Stimulated activated CD8-positive, alpha-beta memory T cell treated with anti-CD3 and anti-CD28 coated beads, Interleukin-7, amount 100 ng/mL, for 24 hours (primary cell): Measurements from ENCODE around the gene CLEC11A.

Source experiments
- DNase-seq: peaks from one replicate; pipeline ENCODE4 v3.0.0-alpha.2; 2020; ENCODE audit warnings: low read depth

The CLEC11A gene

GRCh38 chr19:50703915-50704796, 19.0 kb upstream of the CLEC11A start:
- DNase-seq: no peak

DNA sequence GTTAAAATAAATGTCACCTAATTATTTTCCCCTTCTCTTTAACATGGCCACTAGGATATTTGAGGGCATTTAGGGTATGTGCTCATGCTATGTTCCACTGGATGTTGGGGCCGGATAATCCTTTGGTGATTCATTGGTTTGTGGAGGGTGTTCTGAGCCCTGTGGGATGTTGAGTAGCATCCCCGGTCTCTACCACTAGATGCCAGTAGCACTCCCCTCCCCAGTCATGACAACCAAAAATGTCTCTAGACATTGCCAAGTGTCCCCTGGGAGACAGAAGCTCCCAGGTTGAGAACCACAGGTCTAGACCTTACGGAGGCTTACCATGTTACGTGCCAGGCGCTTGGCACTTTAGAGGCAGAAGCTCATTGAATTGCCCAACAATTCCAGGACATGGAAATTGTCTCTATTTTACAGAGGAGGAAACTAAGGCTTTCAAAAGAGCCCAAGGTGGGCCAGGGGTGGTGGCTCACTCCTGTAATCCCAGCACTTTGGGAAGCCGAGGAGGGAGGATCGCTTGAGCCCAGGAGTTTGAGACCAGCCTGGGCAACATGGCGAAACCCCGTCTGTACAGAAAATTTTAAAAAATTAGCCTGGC, 17.6 kb upstream of the CLEC11A start:
- DNase-seq: no peak

DNA sequence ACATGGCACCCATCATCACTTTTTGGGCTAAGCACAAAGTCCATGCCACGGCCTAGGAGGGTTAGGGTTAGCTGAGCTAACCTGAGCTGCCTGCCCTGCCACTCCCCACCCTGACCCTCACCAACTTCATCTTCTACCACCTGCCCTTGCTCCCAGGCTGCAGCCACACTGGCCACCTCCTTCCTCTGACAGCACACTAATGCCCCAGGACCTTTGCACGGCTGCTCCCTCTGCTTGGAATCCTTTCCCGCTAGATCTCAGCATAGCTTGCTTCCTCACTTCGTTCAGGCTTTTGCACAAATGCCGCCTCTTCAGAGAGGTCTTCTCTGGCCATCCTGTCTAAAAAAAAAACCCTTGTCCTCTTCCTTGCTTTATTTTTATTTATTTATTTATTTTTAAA, 16.8 kb upstream of the CLEC11A start:
- no peak for DNase-seq

DNA sequence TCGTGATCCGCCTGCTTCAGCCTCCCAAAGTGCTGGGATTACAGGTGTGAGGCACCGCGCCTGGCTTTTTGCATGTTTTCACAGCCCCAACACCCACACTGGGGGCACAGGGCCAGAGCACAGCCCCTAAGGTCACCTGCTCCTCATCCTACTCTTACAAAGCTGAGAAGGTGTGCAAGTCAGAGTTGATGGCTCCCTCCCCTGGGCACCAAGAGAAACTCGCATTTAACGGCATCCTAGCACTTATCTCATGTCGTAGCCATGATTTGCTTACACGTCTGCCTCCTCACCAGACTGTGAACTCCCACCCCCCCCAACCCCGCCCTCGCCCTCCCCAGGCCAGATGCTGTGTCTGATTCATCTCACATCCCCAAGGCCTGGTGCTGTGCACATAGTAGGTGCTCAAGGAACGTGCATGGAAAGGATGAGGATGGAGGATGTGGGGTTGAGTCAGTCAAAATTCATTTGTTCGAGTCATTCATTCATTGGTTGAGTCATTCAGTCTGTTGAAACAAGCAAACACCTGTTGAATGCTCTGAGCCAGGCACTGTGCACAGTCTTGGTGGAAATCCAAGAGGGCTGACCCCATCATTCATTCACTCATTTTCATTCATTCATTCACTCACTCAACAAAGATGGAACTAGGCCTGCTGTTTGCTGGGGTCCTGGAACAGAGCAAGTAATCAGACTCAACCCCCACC, 14.8 kb upstream of the CLEC11A start:
- no peak for DNase-seq

- no peak for DNase-seq
Measured at GRCh38 chr19:50710094-50710493, 13.1 kb upstream of the CLEC11A start.

GRCh38 chr19:50710612-50711011, 12.6 kb upstream of the CLEC11A start:
- no peak for DNase-seq

- no peak for DNase-seq
Measured at GRCh38 chr19:50711196-50711595, 12.0 kb upstream of the CLEC11A start.

DNA sequence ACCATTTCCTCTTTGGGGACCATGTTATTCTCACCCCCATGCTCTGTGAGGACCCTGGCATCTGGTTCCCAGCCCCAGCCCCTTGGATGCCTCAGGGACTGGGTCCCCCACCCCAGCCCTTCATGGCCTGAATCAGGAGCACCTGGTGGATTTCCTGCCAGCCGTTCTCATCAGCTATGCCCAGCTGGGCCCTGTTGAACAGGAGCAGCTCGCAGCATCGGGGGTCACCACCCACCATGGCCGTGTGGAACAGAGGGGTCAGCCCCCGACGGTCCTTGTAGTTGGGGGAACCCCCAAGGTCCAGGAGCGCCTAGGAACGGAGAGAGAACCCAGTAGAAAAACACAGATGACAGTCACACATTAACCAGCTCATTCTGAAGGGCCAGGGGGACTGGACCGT, 11.4 kb upstream of the CLEC11A start:
- no peak for DNase-seq

- DNase-seq: no peak
Measured at GRCh38 chr19:50712833-50713232, 10.3 kb upstream of the CLEC11A start.

DNA sequence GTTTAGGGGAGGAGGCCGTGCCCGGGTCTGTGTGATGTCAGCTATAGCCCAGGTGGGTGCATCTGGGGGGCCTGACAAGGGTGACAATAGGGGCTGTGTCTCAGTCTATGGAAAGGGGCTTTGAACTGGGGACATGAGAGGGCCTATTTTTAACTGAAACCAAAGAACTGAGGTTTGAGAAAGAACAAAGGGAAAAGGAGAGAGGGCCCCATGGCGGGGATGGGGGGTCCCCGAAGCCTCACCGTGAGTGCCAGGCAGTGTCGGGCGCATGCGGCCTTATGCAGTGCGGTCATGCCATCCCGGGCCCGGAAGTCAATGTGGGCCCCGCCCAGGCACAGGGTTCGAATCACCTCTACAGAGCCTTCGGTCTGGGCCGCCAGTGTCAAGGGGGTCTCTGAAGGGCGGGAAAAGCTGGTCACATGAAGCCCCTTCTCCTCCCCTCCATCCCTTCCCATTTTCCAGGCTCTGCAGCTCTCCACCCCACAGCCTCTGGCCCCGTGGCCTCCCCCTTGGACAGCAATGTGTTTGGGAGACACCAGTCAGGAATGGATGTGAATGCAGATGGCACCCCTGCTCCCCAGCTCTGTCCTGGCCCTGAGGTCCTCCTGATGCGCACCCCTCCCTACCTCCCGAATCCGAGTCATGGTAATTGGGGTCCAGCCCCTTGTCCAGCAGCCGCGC, 9.5 kb upstream of the CLEC11A start:
- DNase-seq: no peak

DNA sequence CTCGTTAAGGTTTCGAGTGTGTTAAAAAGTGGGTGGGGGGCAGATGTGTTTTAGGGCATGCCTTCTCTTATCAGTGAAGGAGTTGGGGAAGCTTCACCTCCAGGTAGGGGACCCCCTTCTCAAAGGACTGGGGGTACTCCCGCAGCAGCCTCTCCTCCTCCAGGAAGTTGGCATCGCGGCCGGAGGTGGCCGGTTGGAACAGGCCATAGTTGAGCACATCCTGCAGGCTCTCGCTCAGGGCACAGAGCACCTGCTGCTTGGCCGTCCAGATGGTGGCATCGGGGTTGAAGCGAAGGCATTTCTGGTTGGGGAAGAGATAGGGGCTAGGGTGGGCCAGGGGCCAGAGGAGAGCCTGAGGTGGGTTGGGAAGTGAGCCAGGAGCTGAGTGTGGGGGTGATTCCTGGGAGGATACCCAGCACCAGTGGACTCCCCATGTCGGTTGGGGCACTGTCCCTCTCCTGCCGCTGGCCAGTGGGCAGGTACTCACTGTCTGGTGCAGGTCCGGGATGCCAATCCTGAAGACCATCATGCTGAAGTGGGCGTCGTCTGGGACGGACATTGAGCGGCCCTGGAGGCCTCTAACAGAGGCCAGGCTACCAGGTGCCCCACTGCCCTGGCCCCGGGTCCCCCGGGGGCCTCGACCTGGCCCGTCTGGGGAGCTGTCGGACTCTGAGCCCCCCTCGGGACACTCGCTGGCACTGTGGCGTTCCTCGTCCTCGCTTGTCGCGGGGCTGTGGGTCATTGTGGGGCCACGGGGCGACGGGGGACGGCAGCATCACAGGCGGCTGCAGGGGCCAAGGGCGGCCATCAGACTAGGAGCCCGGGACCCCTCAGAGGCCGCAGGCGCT, 6.8 kb upstream of the CLEC11A start:
- no peak for DNase-seq

- no peak for DNase-seq
Measured at GRCh38 chr19:50717026-50717723, 6.0 kb upstream of the CLEC11A start.

GRCh38 chr19:50717891-50718254, 5.3 kb upstream of the CLEC11A start:
- DNase-seq: no peak

- no peak for DNase-seq
Measured at GRCh38 chr19:50718255-50719118, 4.7 kb upstream of the CLEC11A start.

GRCh38 chr19:50719119-50719435, 4.1 kb upstream of the CLEC11A start:
- DNase-seq: no peak

- no peak for DNase-seq
Measured at GRCh38 chr19:50719566-50719965, 3.6 kb upstream of the CLEC11A start, which contains the start of gene SHANK1. Gene SHANK1, minus strand, starts transcription at chr19:50719802. Its CDS starts 2,883 bp downstream, at chr19:50716919.

DNA sequence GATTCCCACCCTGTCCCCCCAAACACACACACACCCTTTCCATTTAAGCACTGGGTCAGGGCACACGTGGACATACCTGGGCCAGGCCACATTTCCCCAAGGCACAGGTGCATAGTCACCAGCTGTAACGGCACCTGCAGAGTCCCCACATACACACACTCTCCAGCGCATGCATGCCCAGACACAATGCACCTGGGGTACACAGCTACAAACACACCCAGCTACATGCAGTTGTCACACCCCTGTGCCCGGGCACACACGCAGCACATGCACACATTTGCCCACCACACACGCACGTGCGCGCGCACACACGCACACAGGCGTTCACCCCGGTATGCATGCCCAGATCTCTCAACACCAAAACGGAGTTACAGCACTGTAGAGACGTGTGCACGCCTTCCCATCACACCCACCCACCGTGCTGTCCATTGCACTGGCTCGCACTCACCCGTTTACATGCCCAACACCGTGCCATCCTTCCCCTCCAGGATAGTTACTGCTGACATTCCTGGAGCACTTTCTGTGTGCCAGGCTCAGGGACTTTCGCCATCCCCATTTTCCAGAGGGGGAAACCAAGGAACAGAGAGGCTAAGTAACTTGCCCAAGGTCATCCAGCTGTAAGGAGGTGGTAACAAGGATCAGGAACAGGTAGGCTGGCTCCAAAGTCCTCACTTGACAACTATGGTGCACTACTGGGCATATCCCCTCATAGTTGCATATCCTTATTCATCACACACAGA, 2.8 kb upstream of the CLEC11A start:
- DNase-seq: no peak

DNA sequence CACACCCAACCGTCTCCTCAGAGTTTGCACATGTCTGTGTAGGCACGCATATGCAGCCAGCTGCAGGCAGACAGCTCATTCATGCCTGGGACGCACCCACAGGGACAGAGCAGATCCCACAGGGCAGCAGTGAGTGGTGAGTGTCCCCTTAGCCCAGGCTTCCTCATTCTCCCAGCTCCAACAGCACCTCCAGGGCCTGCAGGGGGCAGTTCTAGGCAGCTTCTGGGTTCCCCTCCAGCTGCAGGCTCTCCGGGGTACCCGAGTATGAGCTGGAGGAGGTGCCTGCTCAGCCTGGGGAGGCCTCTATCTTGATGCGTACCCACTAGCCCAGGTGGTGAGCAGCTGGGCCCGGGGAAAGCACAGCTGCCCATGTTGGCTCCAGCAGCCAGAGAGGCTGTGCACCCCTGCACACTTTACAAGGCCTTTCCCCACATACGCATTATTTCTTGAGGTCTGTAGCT, 2.2 kb upstream of the CLEC11A start:
- no peak for DNase-seq

DNA sequence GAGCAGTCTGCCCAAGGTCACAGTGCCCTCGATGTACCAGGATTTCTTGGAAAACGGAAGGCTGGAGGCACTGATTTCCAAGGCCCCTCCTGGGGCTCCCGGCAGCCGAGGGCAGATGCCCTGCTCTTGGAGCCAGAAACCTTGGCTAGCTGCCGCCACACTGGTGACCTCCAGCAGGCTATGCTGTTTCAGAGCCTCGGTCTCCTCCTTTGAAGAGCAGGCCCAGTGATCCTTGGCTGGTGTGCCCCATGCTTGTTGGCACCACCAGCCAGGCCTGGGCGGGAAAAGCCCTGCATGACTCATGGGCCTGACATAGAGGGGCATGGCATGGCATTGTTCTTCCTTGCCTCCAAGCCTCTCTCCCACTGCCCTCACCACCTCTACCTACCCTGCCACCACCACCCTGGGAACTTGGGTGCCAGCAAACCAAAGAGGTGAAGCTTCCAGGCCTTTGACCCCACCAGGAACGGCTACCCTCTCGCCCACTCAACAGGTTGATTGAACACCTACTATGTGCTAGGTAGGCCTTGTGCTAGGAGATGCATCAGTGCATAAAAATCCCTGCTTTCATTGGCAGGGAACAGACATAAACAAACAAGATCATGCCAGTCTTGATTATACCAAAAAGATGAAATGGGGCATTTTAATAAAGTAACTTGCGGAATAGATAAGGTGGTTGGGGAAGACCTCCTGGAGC, 1.6 kb upstream of the CLEC11A start:
- no peak for DNase-seq
